IMR-90 (cell line): Measurements from ENCODE around the gene HOTAIR. TPM values are rescaled to one million over a fixed set of nuclear protein-coding genes. Genes with fewer than 3 reads are reported as not detected.

ENCODE experiments used
- ATAC-seq: fragments of 200-7000 bp; cut with Tn5 transposase; 2 replicates; pipeline ENCODE4 v1.9.1; 2020; ENCODE audit warnings: low read depth, mild to moderate bottlenecking, moderate library complexity
- BruUV-seq: library from RNA; stranded (reverse); fragments of 400-500 nt; replicated peaks from 2 replicates; lab custom pipeline; 2021; lab: Mats Ljungman, UMichigan
- CTCF ChIA-PET: fragments of 300-600 bp; formaldehyde crosslinking; extraction: SDS; loops from one replicate; lab custom pipeline; 2021; ENCODE audit warnings: antibody characterized with exemption; lab: Yijun Ruan, JAX
- POLR2A ChIA-PET: fragments of 300-600 bp; sonication (Branson Sonifier 250); formaldehyde crosslinking; loops from one replicate; lab custom pipeline; 2022; ENCODE audit warnings: antibody characterized with exemption; ENCODE audit not compliant: unreplicated experiment; lab: Charles Lee
- DNase-seq: peaks from one replicate; pipeline ENCODE4 v3.0.0; 2013
- H2AFZ ChIP-seq: replicated peaks from 2 replicates; pipeline ENCODE3; 2013; ENCODE audit warnings: low read length, mild to moderate bottlenecking; ENCODE audit not compliant: poor library complexity
- H2AK5ac ChIP-seq: 2 replicates; pipeline ENCODE4 v1.6.1; 2013; ENCODE audit warnings: low read depth, low read length, inconsistent platforms
- H2AK9ac ChIP-seq: replicated peaks from 2 replicates; pipeline ENCODE3; 2013; ENCODE audit warnings: mild to moderate bottlenecking, low read depth, low read length, moderate library complexity; ENCODE audit not compliant: poor library complexity
- H2BK120ac ChIP-seq: 2 replicates; pipeline ENCODE4 v1.6.1; 2013; ENCODE audit warnings: low read depth, low read length, inconsistent platforms
- H2BK15ac ChIP-seq: 3 replicates; pipeline ENCODE4 v1.6.1; 2013; ENCODE audit warnings: low read depth, low read length, inconsistent platforms
- H2BK20ac ChIP-seq: 2 replicates; pipeline ENCODE4 v1.6.1; 2013; ENCODE audit warnings: low read depth, mild to moderate bottlenecking, inconsistent platforms, low read length, moderate library complexity
- H2BK5ac ChIP-seq: 2 replicates; pipeline ENCODE4 v1.6.1; 2013; ENCODE audit warnings: mild to moderate bottlenecking, low read depth, low read length, inconsistent platforms; ENCODE audit not compliant: poor library complexity, severe bottlenecking
- H3K14ac ChIP-seq: replicated peaks from 2 replicates; pipeline ENCODE4 v1.6.1; 2013; ENCODE audit warnings: low read depth, low read length, inconsistent platforms
- H3K18ac ChIP-seq: 2 replicates; pipeline ENCODE4 v1.6.1; 2013; ENCODE audit warnings: low read depth, low read length, control low read depth
- H3K23ac ChIP-seq: 2 replicates; pipeline ENCODE4 v1.6.1; 2013; ENCODE audit warnings: low read depth, low read length, inconsistent platforms
- H3K27ac ChIP-seq: 2 replicates; pipeline ENCODE4 v1.5.1; 2013; ENCODE audit warnings: mild to moderate bottlenecking, control low read depth, low read length; ENCODE audit not compliant: insufficient read depth
- H3K27me3 ChIP-seq: 2 replicates; pipeline ENCODE4 v1.6.1; 2013; ENCODE audit warnings: low read length; ENCODE audit not compliant: control insufficient read depth, insufficient read depth
- H3K36me3 ChIP-seq: 2 replicates; pipeline ENCODE4 v1.6.1; 2013; ENCODE audit warnings: low read length, mixed read lengths; ENCODE audit not compliant: control insufficient read depth, insufficient read depth
- H3K4ac ChIP-seq: 2 replicates; pipeline ENCODE4 v1.6.1; 2013; ENCODE audit warnings: low read depth, low read length, inconsistent platforms
- H3K4me1 ChIP-seq: 2 replicates; pipeline ENCODE4 v1.6.1; 2013; ENCODE audit warnings: low read length, mixed read lengths; ENCODE audit not compliant: control insufficient read depth, insufficient read depth
- H3K4me2 ChIP-seq: 2 replicates; pipeline ENCODE4 v1.6.1; 2013; ENCODE audit warnings: low read depth, mild to moderate bottlenecking, control low read depth, low read length, moderate library complexity
- H3K4me3 ChIP-seq: 2 replicates; pipeline ENCODE4 v1.5.1; 2013; ENCODE audit warnings: low read depth, mild to moderate bottlenecking, control low read depth, low read length, moderate library complexity; ENCODE audit not compliant: insufficient read depth
- H3K56ac ChIP-seq: 2 replicates; pipeline ENCODE4 v1.6.1; 2013; ENCODE audit warnings: low read length, inconsistent platforms; ENCODE audit not compliant: insufficient read depth; ENCODE audit errors: extremely low read depth
- H3K79me1 ChIP-seq, 2 experiments: 2 replicates each; pipeline ENCODE4 v1.6.1; 2013; ENCODE audit warnings: low read length in 2 of 2, inconsistent platforms in 1 of 2, low read depth in 1 of 2
- H3K9ac ChIP-seq: 2 replicates; pipeline ENCODE4 v1.6.1; 2013; ENCODE audit warnings: low read depth, low read length, control low read depth
- H3K9me1 ChIP-seq: 2 replicates; pipeline ENCODE4 v1.6.1; 2013; ENCODE audit warnings: low read length, inconsistent platforms; ENCODE audit not compliant: insufficient read depth
- H3K9me3 ChIP-seq: 2 replicates; pipeline ENCODE4 v1.6.1; 2013; ENCODE audit warnings: low read length; ENCODE audit not compliant: control insufficient read depth, insufficient read depth
- H4K20me1 ChIP-seq: 2 replicates; pipeline ENCODE4 v1.6.1; 2013; ENCODE audit warnings: low read length, inconsistent platforms; ENCODE audit not compliant: insufficient read depth
- H4K5ac ChIP-seq: 2 replicates; pipeline ENCODE4 v1.6.1; 2013; ENCODE audit warnings: mild to moderate bottlenecking, low read depth, low read length, control low read depth
- H4K8ac ChIP-seq, 2 experiments: 2 replicates each; pipeline ENCODE4 v1.6.1; 2013; ENCODE audit warnings: low read depth in 2 of 2, low read length in 2 of 2, control low read depth in 1 of 2, inconsistent platforms in 1 of 2
- H4K91ac ChIP-seq: 2 replicates; pipeline ENCODE4 v1.6.1; 2013; ENCODE audit warnings: low read depth, low read length, inconsistent platforms; ENCODE audit not compliant: insufficient read depth
- CHD1 ChIP-seq: IDR thresholded peaks from 2 replicates; pipeline ENCODE4 v1.6.1; 2012; ENCODE audit warnings: low read depth, low read length, improper control_type of control experiment
- ELK1 ChIP-seq: fragments of 150-350 bp; IDR thresholded peaks from 2 replicates; pipeline ENCODE4 v1.6.1; 2016; ENCODE audit warnings: low read depth, mild to moderate bottlenecking, low read length, moderate library complexity, borderline replicate concordance
- FOS ChIP-seq: fragments of 150-350 bp; IDR thresholded peaks from 2 replicates; pipeline ENCODE4 v1.6.1; 2016; ENCODE audit warnings: low read depth, low read length
- MAZ ChIP-seq: IDR thresholded peaks from 2 replicates; pipeline ENCODE4 v1.6.1; 2012; ENCODE audit warnings: low read depth, mild to moderate bottlenecking, low read length, improper control_type of control experiment, moderate library complexity, borderline replicate concordance
- NFE2L2 ChIP-seq: fragments of 150-350 bp; IDR thresholded peaks from 2 replicates; pipeline ENCODE4 v1.6.1; 2016; ENCODE audit warnings: low read depth, mild to moderate bottlenecking, low read length
- RAD21 ChIP-seq: IDR thresholded peaks from 2 replicates; pipeline ENCODE4 v1.6.1; 2012; ENCODE audit warnings: low read length, improper control_type of control experiment
- RCOR1 ChIP-seq: IDR thresholded peaks from 2 replicates; pipeline ENCODE4 v1.6.1; 2012; ENCODE audit warnings: mild to moderate bottlenecking, low read length, improper control_type of control experiment; ENCODE audit not compliant: insufficient replicate concordance
- SMC3 ChIP-seq: fragments of 150-350 bp; IDR thresholded peaks from 2 replicates; pipeline ENCODE4 v1.6.1; 2016; ENCODE audit warnings: low read depth, mild to moderate bottlenecking, antibody characterized with exemption, low read length, moderate library complexity
- WGBS, 2 experiments: methylation state at CpG; one replicate each; pipeline versions ENCODE4 v1.1.5 to v1.1.7; 2013; ENCODE audit warnings: missing lambda C conversion rate in 2 of 2; ENCODE audit not compliant: insufficient read length in 1 of 2; ENCODE audit errors: extremely low coverage in 2 of 2; 5-methylcytosine and 5-hydroxymethylcytosine counted together
- dilution Hi-C: fragments of 300-500 bp; cut with HindIII; formaldehyde crosslinking; loops from one replicate; pipeline ENCODE4 v1.14.3; 2018; ENCODE audit warnings: low sequenced_read_pairs; ENCODE audit not compliant: unreplicated experiment
- in situ Hi-C: fragments of 300-500 bp; cut with MboI; formaldehyde crosslinking; loops from 3 replicates; pipeline ENCODE4 v1.14.3; 2019; ENCODE audit warnings: low sequenced_read_pairs, inconsistent platforms, mixed read lengths
- intact Hi-C: fragments of 100-400 bp; cut with micrococcal nuclease; formaldehyde crosslinking; loops from 2 replicates; pipeline ENCODE4 v1.10.0; 2022
- polyA plus RNA-seq, 3 experiments: library from polyadenylated mRNA; depleted of rRNA; stranded (reverse); fragments of >200 nt; gene quantifications; 2 replicates each; pipeline ENCODE4 v1.2.3, GENCODE V29; 2012; ENCODE audit warnings: low replicate concordance in 1 of 3
- total RNA-seq: library from RNA; depleted of rRNA; stranded (reverse); fragments of >200 nt; gene quantifications from 2 replicates; pipeline ENCODE4 v1.2.3, GENCODE V29; 2012

HOTAIR gene
- total and polyA plus RNA-seq, 2 of the 4 experiments (the other 2 are of a cell fraction), result not detected

GRCh38 chr12:53956251-53956887 is 18.4 kb downstream of the HOTAIR start:
- H2BK20ac ChIP-seq, result no peak overlapping the region
- H3K56ac ChIP-seq, result no peak overlapping the region
- DNase-seq (no peak), ATAC-seq (no peak)
- no peaks in the 10 kb centered on the region for H3K9me1 ChIP-seq
- H3K14ac ChIP-seq, result no peak overlapping the region
- in situ Hi-C loops, result no loop called here
- H4K5ac ChIP-seq, result no peak overlapping the region
- no peak overlapping the region for H3K4ac ChIP-seq
- dilution Hi-C loops, result no loop called here
- no peaks in the 10 kb centered on the region for H3K79me1 ChIP-seq
- no peak overlapping the region for H3K4me2 ChIP-seq
- POLR2A ChIA-PET, result no interaction called here
- no peaks in the 10 kb centered on the region for H3K4me1 ChIP-seq
- H2BK5ac ChIP-seq, result no peak overlapping the region
- no peak overlapping the region for H3K23ac ChIP-seq
- no peak overlapping the region for H2AK9ac ChIP-seq
- no peak overlapping the region for H2AK5ac ChIP-seq
- no peaks in the 10 kb centered on the region for H3K36me3 ChIP-seq
- CTCF ChIA-PET, result no interaction called here
- H2AFZ ChIP-seq, result no peak overlapping the region
- peaks cover 96% of the 10 kb centered on the region for H3K27me3 ChIP-seq
- no peak overlapping the region for H4K91ac ChIP-seq
- 10% methylated on average over 10 of the region's 25 CpGs; no CpG with 5 or more reads in 1 of the 2 experiments for WGBS, 2 experiments
- H3K18ac ChIP-seq, result no peak overlapping the region
- H3K27ac ChIP-seq, result no peak overlapping the region
- H2BK120ac ChIP-seq, result no peak overlapping the region
- peaks cover 6% of the 10 kb centered on the region for H3K9me3 ChIP-seq
- H3K9ac ChIP-seq, result no peak overlapping the region
- no peak overlapping the region for H2BK15ac ChIP-seq
- TF ChIP-seq RCOR1 (no peak), RAD21 (no peak), ELK1 (no peak), CHD1 (no peak), FOS (no peak), NFE2L2 (no peak), SMC3 (no peak), MAZ (no peak)
- no peak overlapping the region for H4K8ac ChIP-seq
- no peaks in the 10 kb centered on the region for H4K20me1 ChIP-seq
- H3K4me3 ChIP-seq, result no peak overlapping the region
- no TSS peak for BruUV-seq
- intact Hi-C loops, result no loop called here
